ENCODE data around the gene ATXN1. TPM values are rescaled to one million over a fixed set of nuclear protein-coding genes. Genes with fewer than 3 reads are reported as not detected.

Gene ATXN1
- total RNA-seq, 1 experiment from 2014 or later: 5.6 TPM

DNA sequence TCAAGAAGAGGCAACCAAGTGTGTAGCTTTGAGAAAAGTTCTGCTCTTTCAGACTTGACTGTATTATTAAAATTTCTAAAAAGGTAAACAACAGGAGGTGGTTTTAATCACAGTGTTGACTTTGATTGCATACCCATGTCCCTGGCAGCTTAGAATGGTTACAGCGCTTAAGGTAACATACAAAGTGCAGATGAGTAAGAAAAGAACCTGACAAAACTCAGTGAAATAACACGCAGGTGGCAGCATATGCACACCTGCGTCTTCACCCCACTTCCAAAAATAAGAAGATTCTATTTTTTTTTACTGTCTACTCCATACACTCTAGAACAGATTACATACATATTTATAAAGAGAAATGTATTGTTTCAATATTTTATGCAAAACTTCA lies 289.4 kb downstream of the ATXN1 start:
- Histone ChIP-seq H4K20me1 (ENCODE audit: control insufficient read depth, insufficient read depth, insufficient read length) (no peaks in the 10 kb centered on the region), H2BK15ac (ENCODE audit: low read depth, low read length) (no peak overlapping the region), H3K23ac (ENCODE audit: insufficient read length, low read depth, low read length) (no peak overlapping the region), H3K27me3 (ENCODE audit: insufficient read depth, low read length) (no peaks in the 10 kb centered on the region), H2BK5ac (ENCODE audit: insufficient read length, low read length) (no peak overlapping the region), H2BK120ac (ENCODE audit: low read depth, low read length, poor library complexity, severe bottlenecking) (no peak overlapping the region), H3T11ph (ENCODE audit: low read length) (no peak overlapping the region), H3K4me1 (ENCODE audit: insufficient read depth, low read length) (peaks cover 4% of the 10 kb centered on the region), H4K91ac (ENCODE audit: insufficient read length, low read depth, low read length) (no peak overlapping the region), H2AFZ (ENCODE audit: low read length) (no peak overlapping the region), H4K8ac (replicated peaks; ENCODE audit: insufficient read length, low read depth, low read length) (no peak overlapping the region), H2BK12ac (ENCODE audit: insufficient read length, low read depth, low read length) (no peak overlapping the region), H3K79me2 (ENCODE audit: insufficient read depth, low read length) (no peaks in the 10 kb centered on the region), H3K23me2 (ENCODE audit: insufficient read length, low read depth, low read length, poor library complexity, severe bottlenecking) (no peaks in the 10 kb centered on the region), H2AK5ac (ENCODE audit: insufficient read length, low read length) (no peak overlapping the region), H3K4ac (ENCODE audit: low read depth, low read length) (no peak overlapping the region), H3K14ac (ENCODE audit: insufficient read depth, low read length) (no peak overlapping the region), H3K18ac (ENCODE audit: insufficient read length, low read depth, low read length) (no peak overlapping the region), H2BK20ac (ENCODE audit: low read depth, low read length, poor library complexity, severe bottlenecking) (no peak overlapping the region), H3K9me3 (ENCODE audit: control insufficient read depth, low read depth, low read length) (no peaks in the 10 kb centered on the region), H3K9ac (ENCODE audit: extremely low read depth, insufficient read length, low read length) (no peak overlapping the region), H3K79me1 (ENCODE audit: insufficient read depth, low read depth, low read length, poor library complexity, severe bottlenecking) (no peaks in the 10 kb centered on the region), H3K4me2 (ENCODE audit: insufficient read depth, insufficient read length, low read length) (no peak overlapping the region), H3K27ac (ENCODE audit: insufficient read length, low read depth, low read length) (no peak overlapping the region), H3K56ac (ENCODE audit: insufficient read length, low read depth, low read length) (no peak overlapping the region), H4K5ac (ENCODE audit: insufficient read length, low read depth, low read length) (no peak overlapping the region)
- no peak for DNase-seq
- Mint-ChIP-seq H3K27me3 (ENCODE audit: low read depth) (no peaks in the 10 kb centered on the region), H3K4me1 (peaks cover 9% of the 10 kb centered on the region in 2 experiments), H3K27ac (no peak overlapping the region), H3K9me3 (no peaks in the 10 kb centered on the region), H3K4me3 (no peak overlapping the region), H3K36me3 (ENCODE audit: insufficient read depth in 1 of 3, low read depth in 3 of 3) (peaks cover 0 to 2% (median 0%) of the 10 kb centered on the region in 3 experiments; a peak in 2 of 7 replicates)
- no peak for TF ChIP-seq CTCF (conservative IDR thresholded peaks at IDR 0.05)
- no CpG with 5 or more reads among the region's 3 CpGs for WGBS (ENCODE audit: extremely low coverage, insufficient read length, low lambda C conversion rate)
